SK-N-SH (cell line): ENCODE data around the gene ZCCHC10.

Source experiments
- CTCF ChIP-seq: fragments of 200-600 bp; sonication (generic); IDR thresholded peaks from 2 replicates; pipeline ENCODE4 v1.6.1; 2017; ENCODE audit warnings: antibody characterized with exemption, mild to moderate bottlenecking, moderate library complexity
- EP300 ChIP-seq, 2 experiments: IDR thresholded peaks; 2 replicates each; pipeline versions ENCODE4 v1.4.0 to v1.6.1; 2012; ENCODE audit warnings: borderline replicate concordance in 1 of 2, low read depth in 1 of 2, low read length in 1 of 2
- IRF3 ChIP-seq: fragments of 150-350 bp; IDR thresholded peaks from 2 replicates; pipeline ENCODE4 v1.6.1; 2016; ENCODE audit warnings: mild to moderate bottlenecking, low read depth, low read length
- MAX ChIP-seq: IDR thresholded peaks from 2 replicates; pipeline ENCODE4 v1.4.0; 2012; ENCODE audit warnings: low read depth
- MXI1 ChIP-seq: IDR thresholded peaks from 2 replicates; pipeline ENCODE4 v1.6.1; 2012; ENCODE audit warnings: mild to moderate bottlenecking, low read depth, low read length, improper control_type of control experiment
- NRF1 ChIP-seq: IDR thresholded peaks from 2 replicates; pipeline ENCODE4 v1.6.1; 2012; ENCODE audit warnings: low read depth, mild to moderate bottlenecking, low read length
- POLR2AphosphoS5 ChIP-seq: IDR thresholded peaks from 2 replicates; pipeline ENCODE4 v1.6.1; 2012; ENCODE audit warnings: low read depth, low read length
- RAD21 ChIP-seq: IDR thresholded peaks from 2 replicates; pipeline ENCODE4 v1.6.1; 2012; ENCODE audit warnings: mild to moderate bottlenecking, low read length
- TCF12 ChIP-seq: IDR thresholded peaks from 2 replicates; pipeline ENCODE4 v1.4.0; 2012
- USF1 ChIP-seq: IDR thresholded peaks from 2 replicates; pipeline ENCODE4 v1.4.0; 2012; ENCODE audit warnings: low read depth, borderline replicate concordance
- USF2 ChIP-seq: fragments of 150-350 bp; IDR thresholded peaks from 2 replicates; pipeline ENCODE4 v1.6.1; 2017; ENCODE audit warnings: antibody characterized with exemption, low read length, low read depth, borderline replicate concordance
- YY1 ChIP-seq: IDR thresholded peaks from 2 replicates; pipeline ENCODE4 v1.4.0; 2012; ENCODE audit warnings: low read depth, mild to moderate bottlenecking

GRCh38 chr5:133063965-133064364 is 37.6 kb upstream of the ZCCHC10 start:
- TF ChIP-seq RAD21 (no peak), USF1 (no peak), CTCF (no peak), TCF12 (no peak), IRF3 (no peak), EP300 (IDR thresholded peaks at IDR 0.05; ENCODE audit: borderline replicate concordance in 1 of 2, low read depth in 1 of 2, low read length in 1 of 2) (no peak), POLR2AphosphoS5 (no peak), USF2 (no peak), MXI1 (no peak), NRF1 (no peak), MAX (no peak), YY1 (no peak)
